HEK293 (cell line): ENCODE measurements around the gene FBLN5.

Experiments used
- GLIS2 ChIP-seq: fragments of 450-650 bp; formaldehyde crosslinking; IDR thresholded peaks from 2 replicates; pipeline ENCODE4 v1.5.1; 2016; ENCODE audit warnings: missing biosample characterization, missing genetic modification characterization
- ZNF24 ChIP-seq: fragments of 450-650 bp; formaldehyde crosslinking; IDR thresholded peaks from 2 replicates; pipeline ENCODE4 v1.5.1; 2016; ENCODE audit warnings: missing biosample characterization, missing genetic modification characterization
- ZNF555 ChIP-seq: fragments of 450-650 bp; formaldehyde crosslinking; conservative IDR thresholded peaks from 2 replicates; pipeline ENCODE4 v1.5.1; 2017; ENCODE audit warnings: missing biosample characterization, mild to moderate bottlenecking, missing genetic modification characterization, inconsistent platforms
- ZNF830 ChIP-seq: fragments of 450-650 bp; IDR thresholded peaks from 2 replicates; pipeline ENCODE4 v1.5.0; 2018; ENCODE audit warnings: missing biosample characterization, missing genetic modification characterization, low read depth, mild to moderate bottlenecking, moderate library complexity
- ZXDB ChIP-seq: fragments of 450-650 bp; formaldehyde crosslinking; IDR thresholded peaks from 2 replicates; pipeline ENCODE4 v1.5.1; 2016; ENCODE audit warnings: missing biosample characterization, missing genetic modification characterization
- TF ChIP-seq, protein P1 (sequence below): fragments of 450-650 bp; formaldehyde crosslinking; IDR thresholded peaks from 2 replicates; pipeline ENCODE4 v1.5.1; 2016; ENCODE audit warnings: missing biosample characterization, missing genetic modification characterization, low read depth
- TF ChIP-seq, protein P2 (sequence below): fragments of 450-650 bp; formaldehyde crosslinking; IDR thresholded peaks from 2 replicates; pipeline ENCODE4 v1.5.1; 2017; ENCODE audit warnings: missing biosample characterization, missing genetic modification characterization

The FBLN5 gene

DNA sequence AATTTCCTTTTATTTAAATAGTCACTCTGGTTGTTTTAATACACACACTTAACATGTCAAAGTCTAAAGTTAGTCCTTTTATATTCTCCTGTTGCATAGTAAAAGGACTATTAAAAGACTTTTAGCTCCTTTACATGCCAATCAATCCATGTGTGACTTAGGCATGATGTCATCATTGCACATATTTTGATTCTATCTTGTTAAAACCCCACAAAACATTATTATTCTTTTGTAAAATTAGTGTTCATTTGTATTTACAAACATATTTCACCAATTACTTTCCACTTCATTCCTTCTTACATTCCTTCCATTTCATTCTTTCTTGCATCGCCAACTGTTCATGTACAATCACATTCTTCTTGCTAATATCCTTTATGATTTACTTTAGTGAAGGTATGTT, 119.7 kb downstream of the FBLN5 start (continued):
- TF ChIP-seq, protein P1, sequence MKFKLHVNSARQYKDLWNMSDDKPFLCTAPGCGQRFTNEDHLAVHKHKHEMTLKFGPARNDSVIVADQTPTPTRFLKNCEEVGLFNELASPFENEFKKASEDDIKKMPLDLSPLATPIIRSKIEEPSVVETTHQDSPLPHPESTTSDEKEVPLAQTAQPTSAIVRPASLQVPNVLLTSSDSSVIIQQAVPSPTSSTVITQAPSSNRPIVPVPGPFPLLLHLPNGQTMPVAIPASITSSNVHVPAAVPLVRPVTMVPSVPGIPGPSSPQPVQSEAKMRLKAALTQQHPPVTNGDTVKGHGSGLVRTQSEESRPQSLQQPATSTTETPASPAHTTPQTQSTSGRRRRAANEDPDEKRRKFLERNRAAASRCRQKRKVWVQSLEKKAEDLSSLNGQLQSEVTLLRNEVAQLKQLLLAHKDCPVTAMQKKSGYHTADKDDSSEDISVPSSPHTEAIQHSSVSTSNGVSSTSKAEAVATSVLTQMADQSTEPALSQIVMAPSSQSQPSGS (tag by site-specific recombination) = peak; percentile 55
- TF ChIP-seq GLIS2 (tag by site-specific recombination) (no peak), ZNF830 (tag by site-specific recombination) (no peak), ZXDB (tag by site-specific recombination) (no peak), ZNF555 (no peak), ZNF24 (tag by site-specific recombination) (no peak)
- TF ChIP-seq, protein P2, sequence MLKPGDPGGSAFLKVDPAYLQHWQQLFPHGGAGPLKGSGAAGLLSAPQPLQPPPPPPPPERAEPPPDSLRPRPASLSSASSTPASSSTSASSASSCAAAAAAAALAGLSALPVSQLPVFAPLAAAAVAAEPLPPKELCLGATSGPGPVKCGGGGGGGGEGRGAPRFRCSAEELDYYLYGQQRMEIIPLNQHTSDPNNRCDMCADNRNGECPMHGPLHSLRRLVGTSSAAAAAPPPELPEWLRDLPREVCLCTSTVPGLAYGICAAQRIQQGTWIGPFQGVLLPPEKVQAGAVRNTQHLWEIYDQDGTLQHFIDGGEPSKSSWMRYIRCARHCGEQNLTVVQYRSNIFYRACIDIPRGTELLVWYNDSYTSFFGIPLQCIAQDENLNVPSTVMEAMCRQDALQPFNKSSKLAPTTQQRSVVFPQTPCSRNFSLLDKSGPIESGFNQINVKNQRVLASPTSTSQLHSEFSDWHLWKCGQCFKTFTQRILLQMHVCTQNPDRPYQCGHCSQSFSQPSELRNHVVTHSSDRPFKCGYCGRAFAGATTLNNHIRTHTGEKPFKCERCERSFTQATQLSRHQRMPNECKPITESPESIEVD (tag by site-specific recombination) = peak; percentile 16; the same call in 1 of the 2 replicates
